IgD-negative memory B cell (primary cell): Measurements from ENCODE around the gene GAGE12E. TPM values are rescaled to one million over a fixed set of nuclear protein-coding genes. Genes with fewer than 3 reads are reported as not detected.
"Not testable (repeated sequence)": the region's sequence is repeated elsewhere in the genome, so short reads cannot be mapped to it uniquely, and the experiment has no call there.

Source experiments
- H3K27ac Mint-ChIP-seq, 3 donors: one replicate each; pipeline ENCODE4 v1.8.0; 2020 to 2022; ENCODE audit warnings: mild to moderate bottlenecking in 3 of 3, mixed read lengths in 3 of 3, moderate library complexity in 1 of 3
- H3K27me3 Mint-ChIP-seq: one replicate; pipeline ENCODE4 v1.8.0; 2021; ENCODE audit warnings: mixed read lengths
- H3K36me3 Mint-ChIP-seq: one replicate; pipeline ENCODE4 v1.8.0; 2020; ENCODE audit warnings: mild to moderate bottlenecking, mixed read lengths
- H3K4me1 Mint-ChIP-seq, 3 donors: one replicate each; pipeline ENCODE4 v1.8.0; 2020 to 2022; ENCODE audit warnings: mixed read lengths in 3 of 3, mild to moderate bottlenecking in 1 of 3
- H3K4me3 Mint-ChIP-seq, 4 donors: one replicate each; pipeline ENCODE4 v1.8.0; 2020 to 2022; ENCODE audit warnings: mild to moderate bottlenecking in 4 of 4, mixed read lengths in 4 of 4, moderate library complexity in 3 of 4
- H3K9me3 Mint-ChIP-seq, 3 donors: one replicate each; pipeline ENCODE4 v1.8.0; 2020 to 2021; ENCODE audit warnings: mixed read lengths in 3 of 3, mild to moderate bottlenecking in 1 of 3
- polyA plus RNA-seq: library from polyadenylated mRNA; unstranded; fragments of 300-500 nt; fragmentation: Illumina TruSeq; gene quantifications from one replicate; pipeline ENCODE4 v1.2.3, GENCODE V29; 2021

Gene GAGE12E, protein sequence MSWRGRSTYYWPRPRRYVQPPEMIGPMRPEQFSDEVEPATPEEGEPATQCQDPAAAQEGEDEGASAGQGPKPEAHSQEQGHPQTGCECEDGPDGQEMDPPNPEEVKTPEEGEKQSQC
- polyA plus RNA-seq = not detected

GRCh38 chrX:49550989-49551388 is at the start of gene GAGE12E:
Gene GAGE12E (plus strand): TSS chrX:49551289. CDS start chrX:49552444, 1,155 bp downstream.
- not testable (repeated sequence) for H3K27ac Mint-ChIP-seq, H3K4me1 Mint-ChIP-seq

GRCh38 chrX:49531877-49532276 is 19.2 kb upstream of the GAGE12E start, which contains the start of gene GAGE12C:
Gene GAGE12C (plus strand): TSS chrX:49532177. CDS start chrX:49533332, 1,155 bp downstream.
- H3K36me3 Mint-ChIP-seq, H3K27ac Mint-ChIP-seq, H3K9me3 Mint-ChIP-seq, H3K4me1 Mint-ChIP-seq, H3K27me3 Mint-ChIP-seq, H3K4me3 Mint-ChIP-seq: not testable (repeated sequence)

More at GRCh38 chrX:49550989-49551388, at the start of gene GAGE12E:
- not testable (repeated sequence) for H3K9me3 Mint-ChIP-seq, H3K27me3 Mint-ChIP-seq, H3K36me3 Mint-ChIP-seq, H3K4me3 Mint-ChIP-seq

DNA sequence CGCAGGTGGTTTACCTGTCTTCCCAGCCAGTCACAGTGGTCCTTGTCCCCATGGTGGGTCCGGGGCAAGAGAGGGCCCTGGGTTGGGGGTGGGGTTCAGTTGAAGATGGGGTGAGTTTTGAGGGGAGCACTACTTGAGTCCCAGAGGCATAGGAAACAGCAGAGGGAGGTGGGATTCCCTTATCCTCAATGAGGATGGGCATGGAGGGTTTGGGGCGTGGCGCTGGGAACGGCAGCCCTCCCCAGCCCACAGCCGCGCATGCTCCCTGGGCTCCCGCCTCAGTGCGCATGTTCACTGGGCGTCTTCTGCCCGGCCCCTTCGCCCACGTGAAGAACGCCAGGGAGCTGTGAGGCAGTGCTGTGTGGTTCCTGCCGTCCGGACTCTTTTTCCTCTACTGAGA is 9.7 kb upstream of the GAGE12E start, which contains the start of gene GAGE12D:
TSS of gene GAGE12D (plus strand) at position 301 of the 400 bp plus-strand sequence. CDS start 1,155 bp downstream, outside the sequence.
- H3K9me3 Mint-ChIP-seq, H3K4me1 Mint-ChIP-seq, H3K4me3 Mint-ChIP-seq, H3K27ac Mint-ChIP-seq, H3K36me3 Mint-ChIP-seq, H3K27me3 Mint-ChIP-seq: not testable (repeated sequence)

- not testable (repeated sequence) for H3K4me3 Mint-ChIP-seq, H3K36me3 Mint-ChIP-seq, H3K4me1 Mint-ChIP-seq, H3K9me3 Mint-ChIP-seq, H3K27ac Mint-ChIP-seq, H3K27me3 Mint-ChIP-seq
Observed at GRCh38 chrX:49560542-49560941, 9.5 kb downstream of the GAGE12E start, which contains the start of gene GAGE12F. Gene GAGE12F (plus strand): TSS chrX:49560842. CDS start chrX:49561997, 1,155 bp downstream.

DNA sequence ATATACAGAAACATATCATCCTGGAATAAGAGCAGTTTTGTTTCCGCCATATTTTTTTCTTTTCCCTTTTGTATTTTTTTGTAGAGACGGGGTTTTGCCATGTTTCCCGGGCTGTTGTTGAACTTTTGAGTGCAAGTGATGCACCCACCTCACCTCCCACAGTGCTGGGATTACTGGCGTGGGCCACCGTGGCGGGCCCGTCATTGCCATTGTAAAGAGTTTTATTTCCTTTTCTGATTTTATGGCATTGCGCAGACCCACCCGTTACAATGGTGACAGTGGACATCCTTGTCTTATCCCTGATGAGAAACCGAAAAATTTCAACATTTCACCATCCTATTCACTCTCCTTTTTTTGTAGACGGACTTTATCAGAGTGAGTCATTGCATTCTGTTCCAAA is 17.6 kb downstream of the GAGE12E start:
- not testable (repeated sequence) for H3K27ac Mint-ChIP-seq, H3K4me3 Mint-ChIP-seq, H3K36me3 Mint-ChIP-seq, H3K4me1 Mint-ChIP-seq, H3K9me3 Mint-ChIP-seq, H3K27me3 Mint-ChIP-seq

DNA sequence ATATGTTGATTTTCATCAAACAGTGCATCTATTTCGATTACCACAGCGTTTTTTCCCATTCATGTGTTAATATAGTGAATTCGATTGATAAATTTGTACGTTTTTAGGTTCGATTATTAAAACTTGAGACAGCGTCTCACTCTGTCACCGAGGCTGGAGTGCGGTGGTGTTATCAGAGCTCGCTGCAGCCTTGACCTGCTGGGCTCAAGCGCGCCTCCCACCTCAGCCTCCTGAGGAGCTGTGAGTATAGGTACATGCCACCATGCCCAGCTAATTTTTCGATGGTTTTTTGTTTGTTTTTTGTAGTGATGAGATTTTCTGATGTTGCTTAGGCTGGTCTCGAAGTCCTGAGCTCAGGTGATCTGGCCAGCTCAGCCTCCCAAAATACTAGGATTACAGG is 18.1 kb downstream of the GAGE12E start:
- H3K4me3 Mint-ChIP-seq, H3K9me3 Mint-ChIP-seq, H3K36me3 Mint-ChIP-seq, H3K27me3 Mint-ChIP-seq, H3K4me1 Mint-ChIP-seq, H3K27ac Mint-ChIP-seq: not testable (repeated sequence)

DNA sequence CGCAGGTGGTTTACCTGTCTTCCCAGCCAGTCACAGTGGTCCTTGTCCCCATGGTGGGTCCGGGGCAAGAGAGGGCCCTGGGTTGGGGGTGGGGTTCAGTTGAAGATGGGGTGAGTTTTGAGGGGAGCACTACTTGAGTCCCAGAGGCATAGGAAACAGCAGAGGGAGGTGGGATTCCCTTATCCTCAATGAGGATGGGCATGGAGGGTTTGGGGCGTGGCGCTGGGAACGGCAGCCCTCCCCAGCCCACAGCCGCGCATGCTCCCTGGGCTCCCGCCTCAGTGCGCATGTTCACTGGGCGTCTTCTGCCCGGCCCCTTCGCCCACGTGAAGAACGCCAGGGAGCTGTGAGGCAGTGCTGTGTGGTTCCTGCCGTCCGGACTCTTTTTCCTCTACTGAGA is 19.0 kb downstream of the GAGE12E start, which contains the start of gene GAGE12G:
TSS of gene GAGE12G (plus strand) at position 301 of the 400 bp plus-strand sequence. CDS start 1,155 bp downstream, outside the sequence.
- H3K27me3 Mint-ChIP-seq, H3K4me1 Mint-ChIP-seq, H3K27ac Mint-ChIP-seq, H3K4me3 Mint-ChIP-seq, H3K36me3 Mint-ChIP-seq, H3K9me3 Mint-ChIP-seq: not testable (repeated sequence)

DNA sequence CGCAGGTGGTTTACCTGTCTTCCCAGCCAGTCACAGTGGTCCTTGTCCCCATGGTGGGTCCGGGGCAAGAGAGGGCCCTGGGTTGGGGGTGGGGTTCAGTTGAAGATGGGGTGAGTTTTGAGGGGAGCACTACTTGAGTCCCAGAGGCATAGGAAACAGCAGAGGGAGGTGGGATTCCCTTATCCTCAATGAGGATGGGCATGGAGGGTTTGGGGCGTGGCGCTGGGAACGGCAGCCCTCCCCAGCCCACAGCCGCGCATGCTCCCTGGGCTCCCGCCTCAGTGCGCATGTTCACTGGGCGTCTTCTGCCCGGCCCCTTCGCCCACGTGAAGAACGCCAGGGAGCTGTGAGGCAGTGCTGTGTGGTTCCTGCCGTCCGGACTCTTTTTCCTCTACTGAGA is 28.6 kb downstream of the GAGE12E start, which contains the start of gene GAGE12H:
TSS of gene GAGE12H (plus strand) at position 301 of the 400 bp plus-strand sequence. CDS start 1,155 bp downstream, outside the sequence.
- H3K4me1 Mint-ChIP-seq, H3K4me3 Mint-ChIP-seq, H3K27ac Mint-ChIP-seq, H3K9me3 Mint-ChIP-seq, H3K36me3 Mint-ChIP-seq, H3K27me3 Mint-ChIP-seq: not testable (repeated sequence)

GRCh38 chrX:49589196-49589595 is 38.1 kb downstream of the GAGE12E start, which contains the start of gene GAGE2A:
Gene GAGE2A (plus strand): TSS chrX:49589496. CDS start chrX:49590651, 1,155 bp downstream.
- not testable (repeated sequence) for H3K27ac Mint-ChIP-seq, H3K4me3 Mint-ChIP-seq, H3K36me3 Mint-ChIP-seq, H3K27me3 Mint-ChIP-seq, H3K4me1 Mint-ChIP-seq, H3K9me3 Mint-ChIP-seq

- not testable (repeated sequence) for H3K4me1 Mint-ChIP-seq, H3K27me3 Mint-ChIP-seq, H3K9me3 Mint-ChIP-seq, H3K36me3 Mint-ChIP-seq, H3K4me3 Mint-ChIP-seq, H3K27ac Mint-ChIP-seq
Observed at GRCh38 chrX:49589769-49590478, 38.8 kb downstream of the GAGE12E start.

GRCh38 chrX:49590488-49590887 is 39.4 kb downstream of the GAGE12E start:
- not testable (repeated sequence) for H3K27me3 Mint-ChIP-seq, H3K4me3 Mint-ChIP-seq, H3K4me1 Mint-ChIP-seq, H3K9me3 Mint-ChIP-seq, H3K27ac Mint-ChIP-seq, H3K36me3 Mint-ChIP-seq

DNA sequence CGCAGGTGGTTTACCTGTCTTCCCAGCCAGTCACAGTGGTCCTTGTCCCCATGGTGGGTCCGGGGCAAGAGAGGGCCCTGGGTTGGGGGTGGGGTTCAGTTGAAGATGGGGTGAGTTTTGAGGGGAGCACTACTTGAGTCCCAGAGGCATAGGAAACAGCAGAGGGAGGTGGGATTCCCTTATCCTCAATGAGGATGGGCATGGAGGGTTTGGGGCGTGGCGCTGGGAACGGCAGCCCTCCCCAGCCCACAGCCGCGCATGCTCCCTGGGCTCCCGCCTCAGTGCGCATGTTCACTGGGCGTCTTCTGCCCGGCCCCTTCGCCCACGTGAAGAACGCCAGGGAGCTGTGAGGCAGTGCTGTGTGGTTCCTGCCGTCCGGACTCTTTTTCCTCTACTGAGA is 47.6 kb downstream of the GAGE12E start, which contains the start of gene GAGE1:
TSS of gene GAGE1 (plus strand) at position 301 of the 400 bp plus-strand sequence. CDS start 1,155 bp downstream, outside the sequence.
- H3K9me3 Mint-ChIP-seq, H3K4me3 Mint-ChIP-seq, H3K36me3 Mint-ChIP-seq, H3K4me1 Mint-ChIP-seq, H3K27ac Mint-ChIP-seq, H3K27me3 Mint-ChIP-seq: not testable (repeated sequence)

Other genes starting within 250 kb of the GAGE12E start
- not detected for gene GAGE10, start 247.6 kb upstream of the GAGE12E start, polyA plus RNA-seq
- not detected for gene GAGE12J, start 229.3 kb upstream of the GAGE12E start, polyA plus RNA-seq
- not detected for gene GAGE13, start 219.7 kb upstream of the GAGE12E start, polyA plus RNA-seq
- gene GAGE12C, start 19.1 kb upstream of the GAGE12E start, polyA plus RNA-seq = not detected
- not detected for gene GAGE12D, start 9.6 kb upstream of the GAGE12E start, polyA plus RNA-seq
- not detected for gene GAGE12F, start 9.6 kb downstream of the GAGE12E start, polyA plus RNA-seq
- gene GAGE12G, start 19.1 kb downstream of the GAGE12E start, polyA plus RNA-seq = not detected
- not detected for gene GAGE12H, start 28.7 kb downstream of the GAGE12E start, polyA plus RNA-seq
- gene GAGE2A, start 38.2 kb downstream of the GAGE12E start, polyA plus RNA-seq = not detected
- not detected for gene GAGE1, start 47.7 kb downstream of the GAGE12E start, polyA plus RNA-seq
- gene PAGE1, start 144.7 kb downstream of the GAGE12E start, polyA plus RNA-seq = not detected